Measurements from ENCODE around the gene PPP2R2B.
A peak's percentile ranks its signal among the peaks of the same experiment; 100 is the strongest.

The PPP2R2B gene

GRCh38 chr5:146779211-146779869, 99.2 kb downstream of the PPP2R2B start:
- DNase-seq (ENCODE audit: low spot score): no peak

- DNase-seq (ENCODE audit: low spot score): no peak
These were observed 99.8 kb downstream of the PPP2R2B start for GRCh38 chr5:146778795-146779194.

- DNase-seq (ENCODE audit: low spot score): no peak
These were observed 100.3 kb downstream of the PPP2R2B start for GRCh38 chr5:146778261-146778660.

GRCh38 chr5:146772881-146773466, 105.6 kb downstream of the PPP2R2B start:
- no peak for DNase-seq (ENCODE audit: low spot score)

- DNase-seq (ENCODE audit: low spot score): no peak
These were observed 107.6 kb downstream of the PPP2R2B start for GRCh38 chr5:146770980-146771379.

GRCh38 chr5:146770546-146770945, 108.0 kb downstream of the PPP2R2B start:
- no peak for DNase-seq (ENCODE audit: low spot score)

GRCh38 chr5:146767534-146767933, 111.0 kb downstream of the PPP2R2B start:
- DNase-seq (ENCODE audit: low spot score): no peak

GRCh38 chr5:146766013-146766412, 112.5 kb downstream of the PPP2R2B start:
- no peak for DNase-seq (ENCODE audit: low spot score)

- DNase-seq (ENCODE audit: low spot score): no peak
These were observed 113.3 kb downstream of the PPP2R2B start for GRCh38 chr5:146765089-146765832.

- no peak for DNase-seq (ENCODE audit: low spot score)
These were observed 115.7 kb downstream of the PPP2R2B start for GRCh38 chr5:146762830-146763229.

GRCh38 chr5:146761811-146762210, 116.7 kb downstream of the PPP2R2B start:
- no peak for DNase-seq (ENCODE audit: low spot score)

GRCh38 chr5:146758938-146759337, 119.6 kb downstream of the PPP2R2B start:
- DNase-seq (ENCODE audit: low spot score): no peak

GRCh38 chr5:146758076-146758475, 120.5 kb downstream of the PPP2R2B start:
- no peak for DNase-seq (ENCODE audit: low spot score)

GRCh38 chr5:146756546-146756945, 122.0 kb downstream of the PPP2R2B start:
- DNase-seq (ENCODE audit: low spot score): no peak

- no peak for DNase-seq (ENCODE audit: low spot score)
These were observed 122.8 kb downstream of the PPP2R2B start for GRCh38 chr5:146755793-146756192.

GRCh38 chr5:146754621-146755020, 123.9 kb downstream of the PPP2R2B start:
- no peak for DNase-seq (ENCODE audit: low spot score)

GRCh38 chr5:146753641-146754040, 124.9 kb downstream of the PPP2R2B start:
- no peak for DNase-seq (ENCODE audit: low spot score)

GRCh38 chr5:146751781-146752401, 126.7 kb downstream of the PPP2R2B start:
- DNase-seq (ENCODE audit: low spot score): no peak

- peak; percentile 24 for DNase-seq (ENCODE audit: low spot score)
These were observed 127.5 kb downstream of the PPP2R2B start for GRCh38 chr5:146751054-146751453.

- no peak for DNase-seq (ENCODE audit: low spot score)
These were observed 130.0 kb downstream of the PPP2R2B start for GRCh38 chr5:146748533-146748932.

- DNase-seq (ENCODE audit: low spot score): no peak
These were observed 132.5 kb downstream of the PPP2R2B start for GRCh38 chr5:146745931-146746577.

GRCh38 chr5:146744068-146744745, 134.3 kb downstream of the PPP2R2B start:
- peak; percentile 31 for DNase-seq (ENCODE audit: low spot score)

All from kidney tubule cell (primary cell).